Tibial artery (tissue), 4 donors: ENCODE data around the gene WDR37.

Source experiments
- DNase-seq, 2 donors: peaks; one replicate each; pipeline ENCODE4 v3.0.0-alpha.2; 2019
- H3K27ac ChIP-seq, 2 donors: fragments of 200-600 bp; sonication (generic) in 1 of 2; 1 replicate in 1 of 2; 2 replicates in 1 of 2; pipeline ENCODE4 v1.5.1; 2018 to 2019; ENCODE audit warnings: mild to moderate bottlenecking in 1 of 2
- H3K27me3 ChIP-seq, 2 donors: fragments of 200-600 bp; sonication (generic) in 1 of 2; one replicate each; pipeline versions ENCODE4 v1.5.1 to v1.6.0; 2016 to 2019
- H3K36me3 ChIP-seq, 3 donors: fragments of 200-600 bp; sonication (generic) in 2 of 3; one replicate each; pipeline ENCODE4 v1.5.1; 2016 to 2019; ENCODE audit warnings: mild to moderate bottlenecking in 2 of 3
- H3K4me1 ChIP-seq, 4 donors: fragments of 200-600 bp; sonication (generic) in 2 of 4; 1 replicate in 3 of 4; 2 replicates in 1 of 4; pipeline ENCODE4 v1.5.1; 2016 to 2019
- H3K4me3 ChIP-seq, 2 donors: fragments of 200-600 bp; sonication (generic) in 1 of 2; 1 replicate in 1 of 2; 2 replicates in 1 of 2; pipeline ENCODE4 v1.5.1; 2018 to 2019; ENCODE audit warnings: mild to moderate bottlenecking in 2 of 2
- H3K9me3 ChIP-seq, 3 donors: fragments of 200-600 bp; sonication (generic) in 1 of 3; one replicate each; pipeline ENCODE4 v1.5.1; 2016 to 2019
- intact Hi-C: fragments of 100-400 bp; cut with DNase I; formaldehyde crosslinking; loops from one replicate; pipeline ENCODE4 v1.15.0; 2023; ENCODE audit warnings: low total_unique reads
- TF ChIP-seq, protein P1 (sequence below), 2 experiments: fragments of 200-600 bp in 1 of 2; fragments of 450-650 bp in 1 of 2; IDR thresholded peaks; one replicate each; pipeline ENCODE4 v1.5.1; 2017 to 2019; ENCODE audit warnings: antibody characterized with exemption in 2 of 2, mild to moderate bottlenecking in 1 of 2, moderate library complexity in 1 of 2

WDR37 gene

DNA sequence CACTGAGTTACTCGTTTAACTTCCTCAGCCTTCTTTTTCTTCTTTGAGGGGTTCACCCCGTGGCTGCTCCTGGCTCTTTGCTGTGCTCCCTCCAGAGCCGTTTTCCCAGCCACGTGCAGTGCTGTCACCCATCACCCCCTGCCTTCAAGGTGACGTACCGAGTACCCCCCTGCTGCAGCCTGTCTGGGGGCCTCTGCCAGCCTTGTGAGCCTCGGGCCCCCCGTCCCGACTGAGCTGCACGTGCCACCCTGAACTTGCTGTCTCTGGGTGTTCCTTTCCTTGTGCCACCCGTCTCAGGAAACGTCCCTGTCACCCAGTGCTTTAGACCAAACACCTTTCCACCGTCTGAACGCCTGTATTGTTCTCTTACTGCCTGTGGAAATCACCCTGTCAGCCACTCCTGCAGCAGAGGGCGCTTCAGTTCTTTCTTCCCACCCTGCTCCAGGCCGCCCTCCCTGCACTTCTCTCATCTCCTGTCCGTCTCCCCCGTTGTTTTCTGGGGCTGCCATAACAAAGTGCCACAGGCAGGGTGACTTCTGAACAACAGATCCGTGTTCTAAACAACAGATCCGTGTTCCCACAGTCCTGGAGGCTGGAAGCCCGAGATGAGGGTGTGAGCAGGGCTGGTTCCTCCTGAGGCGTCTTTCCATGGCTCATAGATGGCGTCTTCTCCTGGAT, 44.6 kb downstream of the WDR37 start:
- Histone ChIP-seq H3K27me3 (no peaks in the 10 kb centered on the region), H3K27ac (no peak overlapping the region), H3K4me3 (no peak overlapping the region), H3K4me1 (no peaks in the 10 kb centered on the region), H3K9me3 (no peaks in the 10 kb centered on the region), H3K36me3 (peaks cover 51 to 94% (median 78%) of the 10 kb centered on the region in 3 donors)
- intact Hi-C loops = no loop called here
- TF ChIP-seq, protein P1, sequence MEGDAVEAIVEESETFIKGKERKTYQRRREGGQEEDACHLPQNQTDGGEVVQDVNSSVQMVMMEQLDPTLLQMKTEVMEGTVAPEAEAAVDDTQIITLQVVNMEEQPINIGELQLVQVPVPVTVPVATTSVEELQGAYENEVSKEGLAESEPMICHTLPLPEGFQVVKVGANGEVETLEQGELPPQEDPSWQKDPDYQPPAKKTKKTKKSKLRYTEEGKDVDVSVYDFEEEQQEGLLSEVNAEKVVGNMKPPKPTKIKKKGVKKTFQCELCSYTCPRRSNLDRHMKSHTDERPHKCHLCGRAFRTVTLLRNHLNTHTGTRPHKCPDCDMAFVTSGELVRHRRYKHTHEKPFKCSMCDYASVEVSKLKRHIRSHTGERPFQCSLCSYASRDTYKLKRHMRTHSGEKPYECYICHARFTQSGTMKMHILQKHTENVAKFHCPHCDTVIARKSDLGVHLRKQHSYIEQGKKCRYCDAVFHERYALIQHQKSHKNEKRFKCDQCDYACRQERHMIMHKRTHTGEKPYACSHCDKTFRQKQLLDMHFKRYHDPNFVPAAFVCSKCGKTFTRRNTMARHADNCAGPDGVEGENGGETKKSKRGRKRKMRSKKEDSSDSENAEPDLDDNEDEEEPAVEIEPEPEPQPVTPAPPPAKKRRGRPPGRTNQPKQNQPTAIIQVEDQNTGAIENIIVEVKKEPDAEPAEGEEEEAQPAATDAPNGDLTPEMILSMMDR (IDR thresholded peaks at IDR 0.05) = no peak
- no peak for DNase-seq

DNA sequence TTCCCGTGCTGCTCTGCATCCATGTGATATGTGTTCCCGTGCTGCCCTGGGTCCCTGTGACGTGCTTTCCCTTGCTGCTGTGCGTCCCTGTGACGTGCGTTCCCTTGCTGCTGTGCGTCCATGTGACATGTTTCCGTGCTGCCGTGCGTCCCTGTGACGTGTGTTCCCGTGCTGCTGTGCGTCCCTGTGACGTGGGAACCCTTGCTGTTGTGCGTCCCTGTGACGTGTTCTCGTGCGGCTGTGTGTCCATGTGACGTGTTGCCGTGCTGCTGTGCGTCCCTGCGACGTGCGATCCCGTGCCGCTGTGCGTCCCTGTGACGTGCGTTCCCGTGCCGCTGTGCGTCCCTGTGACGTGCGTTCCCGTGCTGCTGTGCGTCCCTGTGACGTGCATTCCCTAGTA, 45.8 kb downstream of the WDR37 start:
- no peak for DNase-seq
- TF ChIP-seq, protein P1 (IDR thresholded peaks at IDR 0.05) = no peak
- Histone ChIP-seq H3K9me3 (no peaks in the 10 kb centered on the region), H3K27ac (no peak overlapping the region), H3K27me3 (no peaks in the 10 kb centered on the region), H3K36me3 (peaks cover 49 to 94% (median 78%) of the 10 kb centered on the region in 3 donors), H3K4me1 (no peaks in the 10 kb centered on the region), H3K4me3 (no peak overlapping the region)
- intact Hi-C loops = no loop called here

DNA sequence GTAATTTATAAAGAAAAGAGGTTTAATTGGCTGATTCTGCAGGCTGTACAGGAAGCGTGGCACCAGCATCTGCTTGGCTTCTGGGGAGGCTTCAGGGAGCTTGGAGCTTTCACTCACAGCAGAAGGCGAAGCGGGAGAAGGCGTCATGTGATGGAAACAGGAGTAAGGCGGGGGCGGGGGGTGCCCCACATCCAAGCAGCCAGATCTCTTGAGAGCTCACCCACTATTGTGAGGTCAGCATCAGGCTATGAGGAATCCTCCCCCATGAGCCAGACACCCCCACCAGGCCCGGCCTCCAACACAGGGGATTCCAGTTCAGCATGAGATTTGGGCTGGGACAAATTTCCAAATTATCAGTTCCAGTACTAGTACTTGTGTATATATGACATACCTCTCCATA, 46.2 kb downstream of the WDR37 start:
- Histone ChIP-seq H3K36me3 (peaks cover 50 to 94% (median 78%) of the 10 kb centered on the region in 3 donors), H3K27me3 (no peaks in the 10 kb centered on the region), H3K27ac (no peak overlapping the region), H3K4me1 (no peaks in the 10 kb centered on the region), H3K4me3 (no peak overlapping the region), H3K9me3 (no peaks in the 10 kb centered on the region)
- intact Hi-C loops = no loop called here
- DNase-seq = no peak
- TF ChIP-seq, protein P1 (IDR thresholded peaks at IDR 0.05) = no peak

DNA sequence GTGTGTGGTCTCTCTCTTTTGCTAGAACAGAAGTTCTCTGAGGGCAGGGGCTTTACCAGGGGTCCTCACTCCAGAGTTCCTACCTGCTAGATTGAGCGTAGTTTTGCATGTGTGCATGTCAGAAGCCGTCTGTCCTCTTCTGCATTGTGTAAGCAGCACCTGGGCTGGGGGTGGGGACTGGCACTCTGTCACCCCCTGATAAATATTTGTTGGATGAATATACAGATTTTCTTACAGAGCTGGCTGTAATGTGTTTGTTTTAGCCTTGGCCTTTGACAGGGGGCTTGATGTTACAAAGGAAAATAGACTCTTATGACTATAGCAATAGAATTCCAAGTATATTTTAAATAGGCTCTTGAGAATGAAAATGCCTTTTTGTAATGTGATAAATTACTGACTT, 46.6 kb downstream of the WDR37 start:
- no peaks in the 10 kb centered on the region for H3K9me3 ChIP-seq
- no peak overlapping the region for H3K4me3 ChIP-seq
- H3K27ac ChIP-seq = no peak overlapping the region
- TF ChIP-seq, protein P1 (IDR thresholded peaks at IDR 0.05) = no peak
- no peaks in the 10 kb centered on the region for H3K4me1 ChIP-seq
- no peak for DNase-seq
- intact Hi-C loops = no loop called here
- H3K27me3 ChIP-seq = no peaks in the 10 kb centered on the region
- peaks cover 54 to 94% (median 78%) of the 10 kb centered on the region in 3 donors for H3K36me3 ChIP-seq

DNA sequence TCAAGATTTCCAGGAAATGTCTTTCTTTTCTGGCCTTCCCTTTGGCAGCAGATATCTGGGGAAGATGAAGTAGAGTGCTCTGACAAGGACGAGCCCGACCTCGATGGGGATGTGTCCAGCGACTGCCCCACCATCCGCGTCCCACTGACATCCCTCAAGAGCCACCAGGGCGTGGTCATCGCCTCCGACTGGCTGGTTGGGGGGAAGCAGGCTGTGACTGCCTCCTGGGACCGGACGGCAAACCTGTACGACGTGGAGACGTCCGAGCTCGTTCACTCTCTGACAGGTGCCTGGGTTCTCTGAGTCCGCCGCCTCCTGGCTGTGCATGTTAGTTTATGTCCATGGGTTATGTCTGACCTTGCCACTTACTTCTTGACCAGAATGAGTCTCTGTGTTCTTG, 47.4 kb downstream of the WDR37 start:
- no peaks in the 10 kb centered on the region for H3K27me3 ChIP-seq
- H3K9me3 ChIP-seq = no peaks in the 10 kb centered on the region
- H3K27ac ChIP-seq = no peak overlapping the region
- H3K4me3 ChIP-seq = no peak overlapping the region
- DNase-seq = no peak
- peaks cover 61 to 94% (median 80%) of the 10 kb centered on the region in 3 donors for H3K36me3 ChIP-seq
- intact Hi-C loops = no loop called here
- no peaks in the 10 kb centered on the region for H3K4me1 ChIP-seq
- TF ChIP-seq, protein P1 (IDR thresholded peaks at IDR 0.05) = no peak
